Measurements from ENCODE around the gene PARP6.

- no peak for TF ChIP-seq CTCF (IDR thresholded peaks at IDR 0.05; ENCODE audit: low read depth, low read length, poor library complexity, severe bottlenecking)
- TF ChIP-seq EZH2phosphoT487 (IDR thresholded peaks at IDR 0.05; ENCODE audit: borderline replicate concordance, low read length) = no peak
These were observed 66.3 kb downstream of the PARP6 start for GRCh38 chr15:72205896-72206676.
